ENCODE measurements around the gene NR2E1. TPM values are rescaled to one million over a fixed set of nuclear protein-coding genes. Genes with fewer than 3 reads are reported as not detected.

The NR2E1 gene
- 0.05 TPM in 1 of 2 replicates, not detected in the other for total RNA-seq (2014; rRNA removed; shearing (Covaris generic))

GRCh38 chr6:108165714-108166663 is at the start of gene NR2E1:
NR2E1 (plus strand) TSS chr6:108166022; CDS start chr6:108166766, 744 bp downstream.

Other genes starting within 250 kb of the NR2E1 start
- 15.7 and 19.7 TPM in 2 replicates for gene SEC63, start 207.8 kb upstream of the NR2E1 start, total RNA-seq (2014; rRNA removed; shearing (Covaris generic))
- 8.5 and 12.8 TPM in 2 replicates for gene OSTM1, start 91.3 kb upstream of the NR2E1 start, total RNA-seq (2014; rRNA removed; shearing (Covaris generic))
- gene SNX3, start 95.0 kb downstream of the NR2E1 start, total RNA-seq (2014; rRNA removed; shearing (Covaris generic)) = 63.3 and 68.8 TPM in 2 replicates
- 2.5 and 2.9 TPM in 2 replicates for gene AFG1L, start 129.0 kb downstream of the NR2E1 start, total RNA-seq (2014; rRNA removed; shearing (Covaris generic))